Measurements from ENCODE around the gene S100A8.

- TF ChIP-seq, protein P1, sequence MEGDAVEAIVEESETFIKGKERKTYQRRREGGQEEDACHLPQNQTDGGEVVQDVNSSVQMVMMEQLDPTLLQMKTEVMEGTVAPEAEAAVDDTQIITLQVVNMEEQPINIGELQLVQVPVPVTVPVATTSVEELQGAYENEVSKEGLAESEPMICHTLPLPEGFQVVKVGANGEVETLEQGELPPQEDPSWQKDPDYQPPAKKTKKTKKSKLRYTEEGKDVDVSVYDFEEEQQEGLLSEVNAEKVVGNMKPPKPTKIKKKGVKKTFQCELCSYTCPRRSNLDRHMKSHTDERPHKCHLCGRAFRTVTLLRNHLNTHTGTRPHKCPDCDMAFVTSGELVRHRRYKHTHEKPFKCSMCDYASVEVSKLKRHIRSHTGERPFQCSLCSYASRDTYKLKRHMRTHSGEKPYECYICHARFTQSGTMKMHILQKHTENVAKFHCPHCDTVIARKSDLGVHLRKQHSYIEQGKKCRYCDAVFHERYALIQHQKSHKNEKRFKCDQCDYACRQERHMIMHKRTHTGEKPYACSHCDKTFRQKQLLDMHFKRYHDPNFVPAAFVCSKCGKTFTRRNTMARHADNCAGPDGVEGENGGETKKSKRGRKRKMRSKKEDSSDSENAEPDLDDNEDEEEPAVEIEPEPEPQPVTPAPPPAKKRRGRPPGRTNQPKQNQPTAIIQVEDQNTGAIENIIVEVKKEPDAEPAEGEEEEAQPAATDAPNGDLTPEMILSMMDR (IDR thresholded peaks at IDR 0.05), result no peak
- TF ChIP-seq POLR2AphosphoS5 (IDR thresholded peaks at IDR 0.05), result no peak
These were observed at the start of gene S100A8 for GRCh38 chr1:153390938-153391710.
